NOMO-1 (cell line): Measurements from ENCODE around the gene SPEM3.

Source experiments
- DNase-seq, 2 experiments: peaks; one replicate each; lab custom pipeline; 2025; ENCODE audit not compliant: unreplicated experiment in 2 of 2; lab: John Stamatoyannopoulos, UW

The SPEM3 gene

GRCh38 chr17:7440113-7440833 is 11.6 kb downstream of the SPEM3 start:
- DNase-seq = no peak

- DNase-seq = no peak
Observed at GRCh38 chr17:7440834-7441195, 12.2 kb downstream of the SPEM3 start.

- no peak for DNase-seq
Observed at GRCh38 chr17:7441266-7441665, 12.6 kb downstream of the SPEM3 start.

GRCh38 chr17:7442142-7442541 is 13.5 kb downstream of the SPEM3 start:
- DNase-seq = no peak

GRCh38 chr17:7443499-7444485 is 15.1 kb downstream of the SPEM3 start:
- no peak for DNase-seq

GRCh38 chr17:7444682-7445618 is 16.3 kb downstream of the SPEM3 start, which contains the start of gene CHRNB1:
Gene CHRNB1 (plus strand): TSS chr17:7445061. CDS start chr17:7445128, 67 bp downstream.
- DNase-seq = no peak

- no peak for DNase-seq
Observed at GRCh38 chr17:7445619-7445968, 16.9 kb downstream of the SPEM3 start.

GRCh38 chr17:7448461-7448860 is 19.8 kb downstream of the SPEM3 start:
- no peak for DNase-seq

GRCh38 chr17:7459961-7460545 is 31.4 kb downstream of the SPEM3 start:
- DNase-seq = no peak

- DNase-seq = no peak
Observed at GRCh38 chr17:7460850-7461660, 32.4 kb downstream of the SPEM3 start.

GRCh38 chr17:7462474-7463371 is 34.1 kb downstream of the SPEM3 start:
- DNase-seq = no peak

- DNase-seq = no peak
Observed at GRCh38 chr17:7463372-7463846, 34.8 kb downstream of the SPEM3 start.

- DNase-seq = no peak
Observed at GRCh38 chr17:7464081-7464480, 35.4 kb downstream of the SPEM3 start.

GRCh38 chr17:7465597-7466275 is 37.1 kb downstream of the SPEM3 start:
- DNase-seq = no peak

GRCh38 chr17:7466318-7466638 is 37.6 kb downstream of the SPEM3 start:
- no peak for DNase-seq

- DNase-seq = no peak
Observed at GRCh38 chr17:7466639-7467341, 38.1 kb downstream of the SPEM3 start.

GRCh38 chr17:7467498-7467897 is 38.8 kb downstream of the SPEM3 start:
- no peak for DNase-seq
